GM23248 (cell line): ENCODE data around the gene CNGA1. TPM values are rescaled to one million over a fixed set of nuclear protein-coding genes. Genes with fewer than 3 reads are reported as not detected.

Experiments
- DNase-seq: peaks from one replicate; pipeline ENCODE4 v3.0.0-alpha.2; 2015
- H2AFZ ChIP-seq: fragments of 200-600 bp; sonication (generic); 2 replicates; pipeline ENCODE4 v1.6.1; 2016; ENCODE audit warnings: antibody characterized with exemption
- H3F3A ChIP-seq: fragments of 200-600 bp; sonication (generic); 2 replicates; pipeline ENCODE4 v1.6.1; 2016; ENCODE audit warnings: mild to moderate bottlenecking, antibody characterized with exemption, mixed run types; ENCODE audit not compliant: insufficient read depth
- H3K27ac ChIP-seq: fragments of 200-600 bp; sonication (generic); 2 replicates; pipeline ENCODE4 v1.5.1; 2016; ENCODE audit warnings: mild to moderate bottlenecking
- H3K27me3 ChIP-seq: fragments of 200-600 bp; sonication (generic); replicated peaks from 2 replicates; pipeline ENCODE4 v1.6.1; 2016; ENCODE audit warnings: mild to moderate bottlenecking; ENCODE audit not compliant: insufficient read depth
- H3K36me3 ChIP-seq: fragments of 200-600 bp; sonication (generic); 2 replicates; pipeline ENCODE4 v1.6.1; 2016; ENCODE audit warnings: low read depth, mild to moderate bottlenecking
- H3K4me1 ChIP-seq: fragments of 200-600 bp; sonication (generic); 2 replicates; pipeline ENCODE4 v1.6.1; 2016; ENCODE audit warnings: mild to moderate bottlenecking; ENCODE audit not compliant: insufficient read depth
- H3K4me2 ChIP-seq: fragments of 200-600 bp; sonication (generic); one replicate; pipeline ENCODE4 v1.6.1; 2016; ENCODE audit warnings: mild to moderate bottlenecking; ENCODE audit not compliant: unreplicated experiment
- H3K4me3 ChIP-seq: fragments of 200-600 bp; sonication (generic); 2 replicates; pipeline ENCODE4 v1.5.1; 2016; ENCODE audit warnings: mild to moderate bottlenecking
- H3K79me2 ChIP-seq: fragments of 200-600 bp; sonication (generic); 2 replicates; pipeline ENCODE4 v1.6.1; 2016; ENCODE audit warnings: mild to moderate bottlenecking; ENCODE audit not compliant: insufficient read depth
- H3K9ac ChIP-seq: fragments of 200-600 bp; sonication (generic); 2 replicates; pipeline ENCODE4 v1.6.1; 2016; ENCODE audit warnings: mild to moderate bottlenecking
- H3K9me2 ChIP-seq: fragments of 200-600 bp; sonication (generic); 2 replicates; pipeline ENCODE4 v1.6.1; 2016; ENCODE audit warnings: mixed run types, mild to moderate bottlenecking, moderate library complexity; ENCODE audit not compliant: insufficient read depth
- H3K9me3 ChIP-seq: fragments of 200-600 bp; sonication (generic); one replicate; pipeline ENCODE4 v1.6.1; 2017; ENCODE audit warnings: low read depth
- H4K20me1 ChIP-seq: fragments of 200-600 bp; sonication (generic); 2 replicates; pipeline ENCODE4 v1.6.0; 2016; ENCODE audit not compliant: insufficient read depth
- EZH2 ChIP-seq: fragments of 200-600 bp; sonication (generic); IDR thresholded peaks from 2 replicates; pipeline ENCODE4 v1.6.1; 2018; ENCODE audit warnings: antibody characterized with exemption, mild to moderate bottlenecking; ENCODE audit not compliant: insufficient read depth, poor library complexity, severe bottlenecking
- EZH2phosphoT487 ChIP-seq: fragments of 200-600 bp; sonication (generic); IDR thresholded peaks from 2 replicates; pipeline ENCODE4 v1.6.1; 2018; ENCODE audit warnings: antibody characterized with exemption, moderate library complexity, mild to moderate bottlenecking, low read depth; ENCODE audit not compliant: insufficient read depth
- WGBS, 2 experiments: methylation state at CpG; one replicate each; pipeline ENCODE4 v1.1.6; 2015 to 2017; ENCODE audit warnings: low lambda C conversion rate in 2 of 2, low coverage in 1 of 2; ENCODE audit errors: missing lambda C conversion rate in 2 of 2; 5-methylcytosine and 5-hydroxymethylcytosine counted together
- in situ Hi-C: fragments of 300-500 bp; cut with MboI; formaldehyde crosslinking; loops from 2 replicates; pipeline ENCODE4 v1.15.0; 2020
- polyA plus RNA-seq: library from polyadenylated mRNA; unstranded; fragments of >200 nt; fragmentation: Nextera tagmentation; extraction: Ambion mirVana; gene quantifications from 2 replicates; pipeline ENCODE4 v1.2.1, GENCODE V29; 2016
- total RNA-seq: library from RNA; depleted of rRNA; stranded (reverse); fragments of >200 nt; shearing (Covaris generic); gene quantifications from 2 replicates; pipeline ENCODE4 v1.2.3, GENCODE V29; 2014

CNGA1 gene
- total and polyA plus RNA-seq, 2 experiments from 2014 or later = not detected

GRCh38 chr4:48044298-48044697, 27.8 kb upstream of the CNGA1 start:
- Histone ChIP-seq H3K4me2 (no peak overlapping the region), H3K9ac (no peak overlapping the region), H2AFZ (no peak overlapping the region), H3K79me2 (no peaks in the 10 kb centered on the region), H3K27ac (no peak overlapping the region), H3K4me1 (no peaks in the 10 kb centered on the region), H3K27me3 (peaks cover 3% of the 10 kb centered on the region), H3K36me3 (no peaks in the 10 kb centered on the region), H3K9me2 (no peaks in the 10 kb centered on the region), H3K9me3 (no peaks in the 10 kb centered on the region), H3F3A (no peaks in the 10 kb centered on the region), H4K20me1 (no peaks in the 10 kb centered on the region), H3K4me3 (no peak overlapping the region)
- TF ChIP-seq EZH2 (no peak), EZH2phosphoT487 (no peak)
- DNase-seq = no peak
- in situ Hi-C loops = no loop called here
- WGBS, 2 experiments = 60 to 62% methylated on average over 2 of the region's 2 CpGs

- Histone ChIP-seq H3K9ac (no peak overlapping the region), H3K79me2 (no peaks in the 10 kb centered on the region), H4K20me1 (no peaks in the 10 kb centered on the region), H3K4me1 (no peaks in the 10 kb centered on the region), H3K27me3 (peaks cover 3% of the 10 kb centered on the region), H3K9me3 (no peaks in the 10 kb centered on the region), H3K27ac (no peak overlapping the region), H2AFZ (no peak overlapping the region), H3K4me3 (no peak overlapping the region), H3F3A (no peaks in the 10 kb centered on the region), H3K9me2 (no peaks in the 10 kb centered on the region), H3K36me3 (no peaks in the 10 kb centered on the region), H3K4me2 (no peak overlapping the region)
- TF ChIP-seq EZH2 = no peak
- TF ChIP-seq EZH2phosphoT487 = no peak
- in situ Hi-C loops = no loop called here
- DNase-seq = no peak
- WGBS, 2 experiments = 39 to 40% methylated on average over 2 of the region's 2 CpGs
Measured at GRCh38 chr4:48043504-48043903, 27.0 kb upstream of the CNGA1 start.

DNA sequence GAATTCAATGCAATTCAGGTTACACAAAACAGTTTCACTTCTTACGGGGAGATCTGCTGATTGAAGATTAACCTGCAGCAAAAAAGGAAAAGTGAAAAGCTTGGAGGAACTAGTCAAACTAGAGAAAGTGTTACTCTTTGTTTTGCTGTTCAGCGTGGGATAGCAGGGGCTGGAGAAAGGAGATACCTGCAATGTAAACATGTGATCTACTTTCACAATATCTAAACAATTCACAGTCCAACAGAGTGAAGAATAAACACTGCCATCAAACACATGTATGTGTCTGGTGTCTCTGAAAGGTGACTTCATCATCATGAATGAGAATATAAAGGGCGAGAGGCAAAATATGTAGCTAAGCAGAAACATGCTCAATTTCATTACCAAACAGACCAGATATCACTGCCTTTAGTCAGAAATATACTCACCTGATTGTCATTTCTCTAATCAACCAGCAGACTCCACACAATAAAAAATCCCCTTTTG, 26.5 kb upstream of the CNGA1 start:
- Histone ChIP-seq H3K9me3 (no peaks in the 10 kb centered on the region), H3K4me3 (no peak overlapping the region), H3F3A (no peaks in the 10 kb centered on the region), H3K27me3 (peaks cover 3% of the 10 kb centered on the region), H3K9ac (no peak overlapping the region), H3K27ac (no peak overlapping the region), H3K9me2 (no peaks in the 10 kb centered on the region), H3K36me3 (no peaks in the 10 kb centered on the region), H4K20me1 (no peaks in the 10 kb centered on the region), H3K4me1 (no peaks in the 10 kb centered on the region), H2AFZ (no peak overlapping the region), H3K79me2 (no peaks in the 10 kb centered on the region), H3K4me2 (no peak overlapping the region)
- WGBS, 2 experiments = 47% methylated on average over 3 of the region's 3 CpGs
- TF ChIP-seq EZH2 = no peak
- no peak for TF ChIP-seq EZH2phosphoT487
- in situ Hi-C loops = no loop called here
- no peak for DNase-seq

GRCh38 chr4:48041535-48042137, 25.2 kb upstream of the CNGA1 start:
- Histone ChIP-seq H3F3A (no peaks in the 10 kb centered on the region), H3K4me1 (no peaks in the 10 kb centered on the region), H3K4me2 (no peak overlapping the region), H3K27ac (no peak overlapping the region), H3K27me3 (peaks cover 3% of the 10 kb centered on the region), H4K20me1 (no peaks in the 10 kb centered on the region), H2AFZ (no peak overlapping the region), H3K9me3 (no peaks in the 10 kb centered on the region), H3K9me2 (no peaks in the 10 kb centered on the region), H3K36me3 (no peaks in the 10 kb centered on the region), H3K4me3 (no peak overlapping the region), H3K9ac (no peak overlapping the region), H3K79me2 (no peaks in the 10 kb centered on the region)
- 65 to 71% methylated on average over 4 of the region's 4 CpGs for WGBS, 2 experiments
- no peak for DNase-seq
- no peak for TF ChIP-seq EZH2phosphoT487
- TF ChIP-seq EZH2 = no peak
- in situ Hi-C loops = no loop called here

- TF ChIP-seq EZH2phosphoT487 = no peak
- no peak for TF ChIP-seq EZH2
- in situ Hi-C loops = no loop called here
- no peak overlapping the region for H2AFZ ChIP-seq
Measured at GRCh38 chr4:48039561-48039960, 23.1 kb upstream of the CNGA1 start.

More at GRCh38 chr4:48039561-48039960, 23.1 kb upstream of the CNGA1 start:
- H3K9me2 ChIP-seq = no peaks in the 10 kb centered on the region
- H3K9me3 ChIP-seq = no peaks in the 10 kb centered on the region
- DNase-seq = no peak
- no peak overlapping the region for H3K4me3 ChIP-seq
- H3K9ac ChIP-seq = no peak overlapping the region
- H3K36me3 ChIP-seq = no peaks in the 10 kb centered on the region
- H3K4me1 ChIP-seq = no peaks in the 10 kb centered on the region
- H3F3A ChIP-seq = no peaks in the 10 kb centered on the region
- H3K27ac ChIP-seq = no peak overlapping the region
- H4K20me1 ChIP-seq = no peaks in the 10 kb centered on the region
- H3K27me3 ChIP-seq = peaks cover 3% of the 10 kb centered on the region; the same call in 1 of the 2 replicates
- no peaks in the 10 kb centered on the region for H3K79me2 ChIP-seq
- H3K4me2 ChIP-seq = no peak overlapping the region
